Transverse colon (tissue), 4 donors: ENCODE data around the gene TNFRSF18. TPM values are rescaled to one million over a fixed set of nuclear protein-coding genes. Genes with fewer than 3 reads are reported as not detected.
"Not testable (repeated sequence)": the region's sequence is repeated elsewhere in the genome, so short reads cannot be mapped to it uniquely, and the experiment has no call there.

ENCODE experiments used
- DNase-seq: peaks from one replicate; pipeline ENCODE4 v3.0.0-alpha.2; 2019
- H3K27ac ChIP-seq, 4 donors: fragments of 200-600 bp; sonication (generic); 2 replicates each; pipeline ENCODE4 v1.5.1; 2016 to 2018; ENCODE audit warnings: inconsistent platforms in 4 of 4
- H3K27me3 ChIP-seq: fragments of 200-600 bp; sonication (generic); 2 replicates; pipeline ENCODE4 v1.5.1; 2017; ENCODE audit warnings: inconsistent platforms
- H3K36me3 ChIP-seq, 4 donors: fragments of 200-600 bp; sonication (generic); 2 replicates each; pipeline ENCODE4 v1.5.1; 2017 to 2019; ENCODE audit warnings: inconsistent platforms in 4 of 4
- H3K4me1 ChIP-seq, 4 donors: fragments of 200-600 bp; sonication (generic); 2 replicates each; pipeline ENCODE4 v1.5.1; 2017 to 2020; ENCODE audit warnings: inconsistent platforms in 4 of 4
- H3K4me3 ChIP-seq, 4 donors: fragments of 200-600 bp; sonication (generic); 1 replicate in 1 of 4; 2 replicates in 3 of 4; pipeline versions ENCODE4 v1.5.1 to v1.6.1; 2017 to 2019; ENCODE audit warnings: inconsistent platforms in 4 of 4
- H3K9me3 ChIP-seq, 2 donors: fragments of 200-600 bp; sonication (generic); 2 replicates each; pipeline ENCODE4 v1.5.1; 2017 to 2019; ENCODE audit warnings: inconsistent platforms in 2 of 2
- CTCF ChIP-seq, 5 experiments: fragments of 200-600 bp in 3 of 5; fragments of 450-650 bp in 2 of 5; sonication (generic) in 3 of 5; IDR thresholded peaks; 1 replicate in 2 of 5; 2 replicates in 3 of 5; pipeline ENCODE4 v1.5.1; 2016 to 2017; ENCODE audit warnings: antibody characterized with exemption in 5 of 5, inconsistent platforms in 3 of 5, mild to moderate bottlenecking in 2 of 5, moderate library complexity in 1 of 5
- EP300 ChIP-seq: sonication (generic); formaldehyde crosslinking; IDR thresholded peaks from one replicate; pipeline ENCODE4 v1.6.1; 2017; ENCODE audit warnings: antibody characterized with exemption, low read depth
- POLR2A ChIP-seq: fragments of 450-650 bp; IDR thresholded peaks from one replicate; pipeline ENCODE4 v1.6.1; 2016; ENCODE audit warnings: antibody characterized with exemption, mild to moderate bottlenecking, moderate library complexity
- POLR2AphosphoS5 ChIP-seq, 3 donors: sonication (generic); formaldehyde crosslinking; IDR thresholded peaks; one replicate each; pipeline ENCODE4 v1.6.1; 2016; ENCODE audit warnings: antibody characterized with exemption in 3 of 3
- WGBS, 2 donors: methylation state at CpG; one replicate each; pipeline ENCODE4 v1.1.5; 2018; ENCODE audit warnings: low coverage in 1 of 2; 5-methylcytosine and 5-hydroxymethylcytosine counted together
- in situ Hi-C, 4 donors: fragments of 200-750 bp; cut with MboI; loops; one replicate each; pipeline versions ENCODE4 v1.15.0 to v1.15.1; 2017; ENCODE audit warnings: low sequenced_read_pairs in 3 of 4, low pct_ligation_motif_present in 1 of 4, low pct_unique_long_range_greater_than_20kb in 1 of 4
- intact Hi-C: fragments of 100-400 bp; cut with DNase I; formaldehyde crosslinking; loops from one replicate; pipeline ENCODE4 v1.15.1; 2023; ENCODE audit warnings: low total_unique reads
- total RNA-seq, 4 donors: library from RNA; depleted of rRNA; stranded (reverse); fragments of >200 nt; gene quantifications; one replicate each; pipeline ENCODE4 v1.1.0, GENCODE V29; 2016

TNFRSF18 gene
- total RNA-seq, 4 donors from 2014 or later: 3.3 to 7.9 TPM; not detected in 2

GRCh38 chr1:1253972-1254666, 47.7 kb upstream of the TNFRSF18 start:
- no peaks in the 10 kb centered on the region for H3K27me3 ChIP-seq
- H3K4me3 ChIP-seq: no peak overlapping the region
- H3K4me1 ChIP-seq: peaks cover 0 to 5% (median 0%) of the 10 kb centered on the region in 4 donors
- no peaks in the 10 kb centered on the region for H3K9me3 ChIP-seq
- no peak for DNase-seq
- H3K36me3 ChIP-seq: peaks cover 0 to 15% (median 7%) of the 10 kb centered on the region in 4 donors
- in situ Hi-C loops: loop anchor here in 1 of 4 donors (25.0 kb wide), 1 partner anchor 142 kb away; the partner anchor contains the start of gene C1orf159
- intact Hi-C loops: no loop called here
- no peak overlapping the region for H3K27ac ChIP-seq
- TF ChIP-seq CTCF (IDR thresholded peaks at IDR 0.05) (no peak), POLR2AphosphoS5 (IDR thresholded peaks at IDR 0.05) (no peak), POLR2A (no peak), EP300 (no peak)
- WGBS, 2 donors: 95% methylated on average over 48 of the region's 50 CpGs; no CpG with 5 or more reads in 1 of the 2 donors

- WGBS, 2 donors: 86 to 100% methylated on average over 1 to 12 of the region's 12 CpGs
- TF ChIP-seq POLR2A: no peak
- no peak for TF ChIP-seq POLR2AphosphoS5 (IDR thresholded peaks at IDR 0.05)
- DNase-seq: no peak
- in situ Hi-C loops (loop anchor here in 1 of 4 donors (25.0 kb wide), 1 partner anchor 141 kb away; the partner anchor contains the start of gene C1orf159), intact Hi-C loops (no loop called here)
- H3K36me3 ChIP-seq: peaks cover 0 to 15% (median 7%) of the 10 kb centered on the region in 4 donors
- H3K4me1 ChIP-seq: peaks cover 0 to 5% (median 0%) of the 10 kb centered on the region in 4 donors
- H3K9me3 ChIP-seq: no peaks in the 10 kb centered on the region
- no peak overlapping the region for H3K4me3 ChIP-seq
- no peaks in the 10 kb centered on the region for H3K27me3 ChIP-seq
- no peak overlapping the region for H3K27ac ChIP-seq
Measured at GRCh38 chr1:1253314-1253713, 46.9 kb upstream of the TNFRSF18 start.

- Histone ChIP-seq H3K27me3 (peaks cover 24% of the 10 kb centered on the region), H3K27ac (no peak overlapping the region), H3K4me3 (no peak overlapping the region), H3K4me1 (peaks cover 3 to 14% (median 6%) of the 10 kb centered on the region in 4 donors), H3K9me3 (no peaks in the 10 kb centered on the region), H3K36me3 (peaks cover 0 to 13% (median 5%) of the 10 kb centered on the region in 4 donors)
- intact Hi-C loops (no loop called here), in situ Hi-C loops (loop anchor here in 1 of 4 donors (25.0 kb wide), 1 partner anchor 139 kb away; the partner anchor contains the start of gene C1orf159)
- DNase-seq: no peak
- 72% methylated on average over 16 of the region's 16 CpGs; no CpG with 5 or more reads in 1 of the 2 donors for WGBS, 2 donors
- TF ChIP-seq CTCF (IDR thresholded peaks at IDR 0.05): no peak
- no peak for TF ChIP-seq EP300
- no peak for TF ChIP-seq POLR2A
- no peak for TF ChIP-seq POLR2AphosphoS5 (IDR thresholded peaks at IDR 0.05)
Measured at GRCh38 chr1:1250786-1251284, 44.4 kb upstream of the TNFRSF18 start.

GRCh38 chr1:1248009-1248913, 41.9 kb upstream of the TNFRSF18 start:
- peaks cover 32% of the 10 kb centered on the region for H3K27me3 ChIP-seq
- H3K36me3 ChIP-seq, H3K27ac ChIP-seq, intact Hi-C loops, DNase-seq, H3K9me3 ChIP-seq, H3K4me3 ChIP-seq, in situ Hi-C loops: not testable (repeated sequence)
- peaks cover 6 to 23% (median 11%) of the 10 kb centered on the region in 4 donors for H3K4me1 ChIP-seq
- whole genome bisulfite sequencing, 2 donors: 92% methylated on average over 8 of the region's 21 CpGs; no CpG with 5 or more reads in 1 of the 2 donors
